Skeletal muscle satellite cell (primary cell): ENCODE measurements around the gene OAS1.
"Not testable (repeated sequence)": the region's sequence is repeated elsewhere in the genome, so short reads cannot be mapped to it uniquely, and the experiment has no call there.

ENCODE experiments used
- H3K27me3 ChIP-seq: 2 replicates; pipeline ENCODE4 v1.7.0; 2013; ENCODE audit warnings: low read length; ENCODE audit not compliant: control insufficient read depth, insufficient read depth
- H3K36me3 ChIP-seq: 2 replicates; pipeline ENCODE4 v1.7.0; 2013; ENCODE audit warnings: mild to moderate bottlenecking, control low read depth, low read length; ENCODE audit not compliant: insufficient read depth
- H3K4me1 ChIP-seq: 2 replicates; pipeline ENCODE4 v1.7.0; 2013; ENCODE audit warnings: low read length; ENCODE audit not compliant: control insufficient read depth, insufficient read depth
- H3K4me2 ChIP-seq: 2 replicates; pipeline ENCODE4 v1.7.0; 2013; ENCODE audit warnings: mild to moderate bottlenecking, low read length
- H3K4me3 ChIP-seq: 2 replicates; pipeline ENCODE4 v1.7.0; 2013; ENCODE audit warnings: low read length
- H3K9ac ChIP-seq: 2 replicates; pipeline ENCODE4 v1.7.0; 2013; ENCODE audit warnings: mild to moderate bottlenecking, low read depth, low read length, moderate library complexity
- H3K9me3 ChIP-seq: replicated peaks from 2 replicates; pipeline ENCODE4 v1.7.0; 2013; ENCODE audit warnings: mild to moderate bottlenecking, control low read depth, low read length

Gene OAS1

GRCh38 chr12:112957125-112957524, 50.4 kb downstream of the OAS1 start:
- H3K4me2 ChIP-seq, H3K27me3 ChIP-seq, H3K9me3 ChIP-seq, H3K4me3 ChIP-seq, H3K4me1 ChIP-seq, H3K9ac ChIP-seq, H3K36me3 ChIP-seq: not testable (repeated sequence)

GRCh38 chr12:112961074-112961473, 54.3 kb downstream of the OAS1 start:
- Histone ChIP-seq H3K9me3 (no peaks in the 10 kb centered on the region), H3K4me2 (no peak overlapping the region), H3K9ac (no peak overlapping the region), H3K36me3 (no peaks in the 10 kb centered on the region), H3K27me3 (no peaks in the 10 kb centered on the region), H3K4me1 (no peaks in the 10 kb centered on the region), H3K4me3 (no peak overlapping the region)

GRCh38 chr12:112961536-112961935, 54.8 kb downstream of the OAS1 start:
- Histone ChIP-seq H3K27me3 (no peaks in the 10 kb centered on the region), H3K4me3 (no peak overlapping the region), H3K9me3 (no peaks in the 10 kb centered on the region), H3K36me3 (no peaks in the 10 kb centered on the region), H3K9ac (no peak overlapping the region), H3K4me2 (no peak overlapping the region), H3K4me1 (no peaks in the 10 kb centered on the region)

GRCh38 chr12:112962561-112962960, 55.8 kb downstream of the OAS1 start:
- Histone ChIP-seq H3K27me3 (no peaks in the 10 kb centered on the region), H3K9ac (no peak overlapping the region), H3K36me3 (no peaks in the 10 kb centered on the region), H3K4me1 (no peaks in the 10 kb centered on the region), H3K4me3 (no peak overlapping the region), H3K4me2 (no peak overlapping the region), H3K9me3 (no peaks in the 10 kb centered on the region)

- Histone ChIP-seq H3K9ac (no peak overlapping the region), H3K4me2 (no peak overlapping the region), H3K4me3 (no peak overlapping the region), H3K36me3 (no peaks in the 10 kb centered on the region), H3K4me1 (no peaks in the 10 kb centered on the region), H3K27me3 (no peaks in the 10 kb centered on the region), H3K9me3 (no peaks in the 10 kb centered on the region)
Measured at GRCh38 chr12:112963227-112963861, 56.6 kb downstream of the OAS1 start.

GRCh38 chr12:112964067-112964670, 57.4 kb downstream of the OAS1 start:
- no peak overlapping the region for H3K4me3 ChIP-seq
- no peaks in the 10 kb centered on the region for H3K27me3 ChIP-seq
- H3K9ac ChIP-seq: no peak overlapping the region
- H3K4me2 ChIP-seq: no peak overlapping the region
- no peaks in the 10 kb centered on the region for H3K36me3 ChIP-seq
- no peaks in the 10 kb centered on the region for H3K4me1 ChIP-seq
- no peaks in the 10 kb centered on the region for H3K9me3 ChIP-seq

GRCh38 chr12:112964915-112965314, 58.2 kb downstream of the OAS1 start:
- Histone ChIP-seq H3K4me2 (no peak overlapping the region), H3K9ac (no peak overlapping the region), H3K4me3 (no peak overlapping the region), H3K9me3 (no peaks in the 10 kb centered on the region), H3K36me3 (no peaks in the 10 kb centered on the region), H3K4me1 (no peaks in the 10 kb centered on the region), H3K27me3 (no peaks in the 10 kb centered on the region)

- Histone ChIP-seq H3K4me1 (no peaks in the 10 kb centered on the region), H3K9me3 (no peaks in the 10 kb centered on the region), H3K36me3 (no peaks in the 10 kb centered on the region), H3K27me3 (no peaks in the 10 kb centered on the region), H3K9ac (no peak overlapping the region), H3K4me3 (no peak overlapping the region), H3K4me2 (no peak overlapping the region)
Measured at GRCh38 chr12:112965643-112966042, 58.9 kb downstream of the OAS1 start.

GRCh38 chr12:112967306-112967705, 60.5 kb downstream of the OAS1 start:
- Histone ChIP-seq H3K4me2 (no peak overlapping the region), H3K4me1 (no peaks in the 10 kb centered on the region), H3K27me3 (no peaks in the 10 kb centered on the region), H3K4me3 (no peak overlapping the region), H3K9me3 (no peaks in the 10 kb centered on the region), H3K36me3 (no peaks in the 10 kb centered on the region), H3K9ac (no peak overlapping the region)

GRCh38 chr12:112967858-112968257, 61.1 kb downstream of the OAS1 start:
- Histone ChIP-seq H3K36me3 (no peaks in the 10 kb centered on the region), H3K9me3 (no peaks in the 10 kb centered on the region), H3K4me1 (no peaks in the 10 kb centered on the region), H3K4me2 (no peak overlapping the region), H3K4me3 (no peak overlapping the region), H3K27me3 (no peaks in the 10 kb centered on the region), H3K9ac (no peak overlapping the region)
